Measurements from ENCODE around the gene MLH1.

- TF ChIP-seq YY1 (IDR thresholded peaks at IDR 0.05; ENCODE audit: insufficient read depth, insufficient read length) (no peak), ZNF274 (IDR thresholded peaks at IDR 0.05; ENCODE audit: low read depth, low read length) (no peak)
Observed at GRCh38 chr3:37058117-37058516, 64.8 kb downstream of the MLH1 start.
